Fibroblast of lung (primary cell): Measurements from ENCODE around the gene TSPAN1.

Source experiments
- CTCF ChIP-seq, 2 donors: IDR thresholded peaks in 1 of 2; conservative IDR thresholded peaks in 1 of 2; 1 replicate in 1 of 2; 2 replicates in 1 of 2; pipeline ENCODE4 v1.5.1; 2011 to 2012; ENCODE audit warnings: low read length in 2 of 2, control low read depth in 1 of 2, inconsistent platforms in 1 of 2, low read depth in 1 of 2, mild to moderate bottlenecking in 1 of 2
- EZH2 ChIP-seq: IDR thresholded peaks from 2 replicates; pipeline ENCODE4 v1.5.1; 2012; ENCODE audit warnings: low read length, control low read depth, mild to moderate bottlenecking; ENCODE audit errors: missing control alignments

- TF ChIP-seq CTCF (conservative IDR thresholded peaks at IDR 0.05 in 1 of 2, IDR thresholded peaks at IDR 0.05 in 1 of 2; ENCODE audit: low read depth in 1 of 2, low read length in 2 of 2) (no peak), EZH2 (no peak)
Observed at GRCh38 chr1:46210561-46210960, 35.7 kb downstream of the TSPAN1 start.
